OCI-LY1 (cell line): Measurements from ENCODE around the gene MOB2.

Experiments
- EZH2 ChIP-seq: fragments of 200-600 bp; sonication (generic), shearing (Covaris generic); IDR thresholded peaks from 2 replicates; pipeline ENCODE4 v1.8.0; 2017; ENCODE audit warnings: borderline replicate concordance, mixed run types, mild to moderate bottlenecking, antibody characterized with exemption, low read length, moderate library complexity, mixed read lengths
- TF ChIP-seq, protein P1 (sequence below): fragments of 200-600 bp; sonication (generic), shearing (Covaris generic); IDR thresholded peaks from 2 replicates; pipeline ENCODE4 v1.5.1; 2017; ENCODE audit warnings: mild to moderate bottlenecking, antibody characterized with exemption, low read length, moderate library complexity, mixed read lengths

DNA sequence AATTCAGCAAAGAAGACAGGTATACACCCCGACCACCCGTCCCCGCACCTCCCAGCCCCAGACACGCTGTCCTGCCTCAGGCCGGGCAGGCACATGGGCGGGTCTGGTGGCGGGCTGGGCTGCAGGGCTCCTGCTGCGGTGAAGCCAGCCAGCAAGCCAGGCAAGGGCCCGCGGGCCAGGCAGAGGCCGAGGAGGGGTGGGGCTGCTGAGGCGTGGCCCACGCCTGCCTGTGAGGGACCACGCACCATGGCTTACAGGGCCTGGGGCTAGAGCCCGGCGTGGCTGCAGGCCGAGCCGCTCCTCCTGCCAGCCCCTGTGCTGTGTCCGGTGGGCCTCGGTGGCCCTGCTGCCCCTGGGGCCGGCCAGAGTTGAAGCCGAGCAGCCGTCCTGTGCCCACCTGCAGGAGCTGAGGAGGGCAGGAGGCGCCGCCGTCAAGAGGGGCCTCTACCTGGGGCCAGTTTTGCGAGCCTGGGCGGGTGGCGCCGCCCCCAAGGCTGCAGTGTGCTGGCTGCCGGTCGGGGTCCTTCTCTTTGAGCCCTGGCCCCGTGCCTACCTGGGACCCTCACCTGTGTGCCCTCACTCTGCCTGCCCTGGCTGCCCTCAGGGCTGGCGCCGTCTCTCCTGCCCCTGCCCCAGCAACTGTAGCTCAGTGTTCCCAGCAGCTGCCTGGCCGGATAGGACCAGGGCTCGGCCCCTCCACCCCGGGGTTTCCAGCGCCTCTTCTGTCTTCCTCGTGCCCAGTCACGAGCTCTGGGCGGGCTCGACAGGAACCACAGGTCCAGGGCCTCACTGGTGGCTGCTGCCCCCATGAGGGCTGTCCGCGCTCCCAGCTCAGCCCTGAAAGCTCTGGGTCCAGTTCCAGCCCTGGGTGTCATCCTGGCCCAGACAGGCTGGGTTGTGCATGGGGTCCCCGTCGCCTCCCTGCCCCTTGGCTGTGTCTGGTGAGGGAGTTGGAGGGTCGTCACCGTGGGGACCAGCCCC lies 38.4 kb downstream of the MOB2 start:
- TF ChIP-seq EZH2, result no peak
- TF ChIP-seq, protein P1, sequence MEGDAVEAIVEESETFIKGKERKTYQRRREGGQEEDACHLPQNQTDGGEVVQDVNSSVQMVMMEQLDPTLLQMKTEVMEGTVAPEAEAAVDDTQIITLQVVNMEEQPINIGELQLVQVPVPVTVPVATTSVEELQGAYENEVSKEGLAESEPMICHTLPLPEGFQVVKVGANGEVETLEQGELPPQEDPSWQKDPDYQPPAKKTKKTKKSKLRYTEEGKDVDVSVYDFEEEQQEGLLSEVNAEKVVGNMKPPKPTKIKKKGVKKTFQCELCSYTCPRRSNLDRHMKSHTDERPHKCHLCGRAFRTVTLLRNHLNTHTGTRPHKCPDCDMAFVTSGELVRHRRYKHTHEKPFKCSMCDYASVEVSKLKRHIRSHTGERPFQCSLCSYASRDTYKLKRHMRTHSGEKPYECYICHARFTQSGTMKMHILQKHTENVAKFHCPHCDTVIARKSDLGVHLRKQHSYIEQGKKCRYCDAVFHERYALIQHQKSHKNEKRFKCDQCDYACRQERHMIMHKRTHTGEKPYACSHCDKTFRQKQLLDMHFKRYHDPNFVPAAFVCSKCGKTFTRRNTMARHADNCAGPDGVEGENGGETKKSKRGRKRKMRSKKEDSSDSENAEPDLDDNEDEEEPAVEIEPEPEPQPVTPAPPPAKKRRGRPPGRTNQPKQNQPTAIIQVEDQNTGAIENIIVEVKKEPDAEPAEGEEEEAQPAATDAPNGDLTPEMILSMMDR, result no peak
